DMS53 treated with DMSO at 0.1 percent for 48 hours (cell line): ENCODE results near the gene STARD3.
A peak's percentile ranks its signal among the peaks of the same experiment; 100 is the strongest.

Source experiments
- DNase-seq: peaks from one replicate; lab custom pipeline; 2025; ENCODE audit not compliant: unreplicated experiment; lab: John Stamatoyannopoulos, UW

Gene STARD3

DNA sequence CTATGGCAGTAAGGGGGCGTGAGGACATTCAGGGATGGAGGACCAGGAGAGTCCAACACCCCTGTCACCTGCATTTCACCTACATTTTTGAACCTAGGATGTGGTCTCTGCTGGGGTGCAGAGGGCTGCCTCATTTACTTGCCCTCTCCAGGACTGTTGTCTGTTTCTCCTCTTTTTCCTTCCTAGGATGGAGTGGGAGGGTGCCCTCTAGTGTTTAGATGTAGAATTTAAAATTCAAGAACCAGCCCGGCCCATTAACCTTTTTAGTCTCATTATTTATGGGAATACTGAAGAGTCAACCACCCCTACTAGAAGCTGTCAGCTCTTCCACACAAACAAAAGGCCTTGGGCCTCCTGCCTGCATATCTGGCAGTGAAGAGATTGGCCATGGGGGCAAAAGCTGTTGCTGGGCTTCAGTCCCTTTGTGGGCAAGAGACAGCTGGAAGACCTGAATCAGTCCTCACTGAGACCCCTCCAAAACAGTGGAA lies 2.5 kb upstream of the STARD3 start:
- peak; percentile 47 for DNase-seq

DNA sequence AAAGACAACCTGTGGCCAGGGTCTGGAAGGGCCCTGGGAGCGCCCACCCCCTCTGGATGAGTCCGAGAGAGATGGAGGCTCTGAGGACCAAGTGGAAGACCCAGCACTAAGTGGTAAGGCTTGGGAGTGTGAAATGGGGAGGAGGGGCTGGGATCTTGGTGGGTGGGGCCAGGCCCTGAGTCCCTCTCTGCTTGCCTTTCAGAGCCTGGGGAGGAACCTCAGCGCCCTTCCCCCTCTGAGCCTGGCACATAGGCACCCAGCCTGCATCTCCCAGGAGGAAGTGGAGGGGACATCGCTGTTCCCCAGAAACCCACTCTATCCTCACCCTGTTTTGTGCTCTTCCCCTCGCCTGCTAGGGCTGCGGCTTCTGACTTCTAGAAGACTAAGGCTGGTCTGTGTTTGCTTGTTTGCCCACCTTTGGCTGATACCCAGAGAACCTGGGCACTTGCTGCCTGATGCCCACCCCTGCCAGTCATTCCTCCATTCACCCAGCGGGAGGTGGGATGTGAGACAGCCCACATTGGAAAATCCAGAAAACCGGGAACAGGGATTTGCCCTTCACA lies 1.2 kb upstream of the STARD3 start:
- no peak for DNase-seq

DNA sequence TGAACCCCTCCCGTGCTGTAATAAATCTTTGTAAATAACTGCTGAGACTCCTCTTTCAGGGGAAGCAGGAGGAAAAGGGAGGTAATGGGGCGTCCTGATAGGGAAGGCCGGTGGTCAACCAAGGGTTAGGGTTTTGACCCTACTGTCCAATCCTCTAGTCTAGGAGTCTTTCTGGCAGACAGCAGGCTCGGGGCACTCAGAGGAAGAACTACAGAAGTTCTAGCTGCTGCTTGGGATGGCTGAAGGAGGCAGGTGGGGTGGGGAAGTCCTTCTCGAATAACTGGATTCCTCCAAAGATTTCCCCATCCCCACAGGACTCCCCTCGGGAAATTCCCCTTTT lies 387 bp upstream of the STARD3 start:
- no peak for DNase-seq

DNA sequence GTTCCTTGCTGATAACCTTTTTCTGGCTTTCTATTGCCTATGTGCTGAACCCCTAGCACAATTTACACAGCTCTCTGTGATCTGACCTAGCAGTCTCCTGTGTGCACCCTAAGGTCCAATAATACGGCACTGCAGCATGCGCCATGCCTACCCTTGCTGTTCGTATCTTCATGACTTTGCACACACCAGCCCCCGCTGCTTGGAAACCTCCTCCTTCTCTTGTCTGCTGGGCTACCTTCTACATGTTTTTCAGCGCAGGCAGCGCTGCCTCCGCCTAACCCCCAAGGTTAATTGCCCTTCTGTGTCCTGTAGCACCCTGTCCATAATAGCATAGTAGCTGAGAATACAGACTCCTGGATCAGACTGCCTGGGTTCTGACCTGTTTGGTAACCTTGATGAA lies 1.4 kb downstream of the STARD3 start:
- no peak for DNase-seq

DNA sequence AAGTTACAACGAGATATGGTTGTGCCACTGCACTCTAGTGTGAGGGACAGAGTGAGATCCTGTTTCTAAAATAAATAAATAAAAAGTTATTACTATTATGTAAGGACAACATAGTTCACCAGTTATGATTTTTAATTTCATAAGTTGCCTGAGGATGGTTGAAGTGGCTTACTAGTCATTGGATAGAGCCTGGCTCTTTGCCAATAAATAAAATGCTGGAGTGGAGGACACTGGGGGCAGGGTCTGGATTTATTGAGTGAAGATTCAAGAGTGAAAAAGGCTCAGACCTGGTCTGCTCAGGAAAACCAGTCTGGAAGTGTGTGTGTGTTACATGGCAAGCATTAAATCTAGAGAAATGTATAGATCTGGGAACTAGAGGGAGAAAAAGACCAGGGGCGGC lies 2.1 kb downstream of the STARD3 start:
- DNase-seq, result no peak

DNA sequence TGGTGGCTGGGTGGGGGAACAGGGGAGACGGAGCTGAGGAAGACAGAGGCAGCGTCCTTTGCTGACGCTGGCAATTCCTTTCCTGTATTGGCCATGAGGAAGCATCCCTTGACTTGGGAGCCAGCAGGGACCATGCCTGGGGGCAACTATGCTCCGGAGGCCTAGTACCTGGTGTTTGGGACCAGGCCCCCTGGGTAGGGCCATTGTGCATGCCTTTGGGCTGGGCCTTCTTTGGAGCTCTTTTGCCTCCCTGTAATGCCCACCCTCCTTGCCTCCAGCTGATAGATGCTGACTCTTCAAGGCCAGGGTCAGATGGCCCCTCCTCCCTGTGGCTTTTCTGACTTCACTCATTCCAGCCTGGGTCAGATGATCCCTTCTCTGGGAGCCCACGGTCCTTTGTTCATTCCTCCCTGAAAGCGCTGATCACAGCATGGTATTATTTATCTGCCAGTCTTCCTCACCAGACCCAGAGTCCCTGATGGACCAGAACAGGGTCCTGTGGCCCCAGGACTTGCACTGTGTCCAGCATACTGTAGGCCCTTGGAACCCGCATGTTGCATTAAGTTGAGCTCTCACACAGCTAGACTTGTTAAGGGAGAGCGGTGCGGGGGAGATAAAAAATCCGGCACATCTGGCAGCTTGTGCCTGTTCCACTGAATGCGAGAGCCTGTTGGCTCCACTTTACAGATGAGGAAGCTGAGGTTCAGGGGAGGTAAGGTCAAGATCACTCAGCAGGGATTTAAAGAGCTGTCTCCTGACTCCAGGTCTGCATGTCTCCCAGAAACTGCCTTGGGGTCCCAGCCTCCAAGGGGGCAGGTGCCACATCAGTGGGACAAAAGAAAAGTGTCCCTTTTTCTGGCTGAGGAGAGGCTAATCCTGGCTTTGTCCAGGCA lies 2.9 kb downstream of the STARD3 start:
- no peak for DNase-seq

DNA sequence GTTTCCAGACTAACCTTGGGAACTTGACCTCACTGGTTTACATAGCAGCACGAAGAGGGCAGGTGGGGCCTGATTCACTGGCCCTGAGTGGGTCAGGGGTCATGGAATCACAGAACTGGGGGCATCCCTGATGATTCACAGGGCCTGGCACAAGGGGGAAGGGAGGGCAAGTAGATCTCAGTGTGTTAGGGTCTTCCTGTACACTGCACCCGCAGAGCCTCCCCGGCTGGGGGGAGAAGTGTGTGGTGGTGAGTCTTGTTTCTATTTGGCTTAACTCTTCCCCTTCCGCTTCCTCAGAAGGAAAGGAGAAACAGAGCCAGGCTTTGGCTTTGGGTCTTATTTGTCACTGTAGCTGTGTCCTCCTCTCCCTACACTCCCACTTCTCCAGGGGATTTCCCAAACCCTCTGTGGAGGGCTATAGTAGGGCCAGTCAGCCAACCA lies 3.7 kb downstream of the STARD3 start:
- no peak for DNase-seq

DNA sequence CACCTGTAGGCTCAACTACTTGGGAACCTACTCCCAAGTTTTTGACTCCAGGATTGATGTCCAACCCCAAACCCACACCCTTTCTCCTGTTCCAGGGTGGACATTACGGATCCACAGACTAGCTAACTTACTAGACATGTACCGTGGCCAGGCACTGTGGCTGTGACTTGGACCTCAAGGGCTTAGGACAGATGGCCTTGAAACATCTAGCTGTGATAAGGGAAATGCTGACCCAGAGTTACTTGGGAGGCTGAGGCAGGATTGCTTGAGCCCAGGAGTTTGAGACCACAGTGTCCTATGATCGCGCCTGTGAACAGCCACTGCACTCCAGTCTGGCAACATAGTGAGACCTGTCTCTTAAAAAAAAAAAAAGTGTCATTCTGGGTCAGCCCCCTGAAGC lies 4.2 kb downstream of the STARD3 start:
- no peak for DNase-seq

DNA sequence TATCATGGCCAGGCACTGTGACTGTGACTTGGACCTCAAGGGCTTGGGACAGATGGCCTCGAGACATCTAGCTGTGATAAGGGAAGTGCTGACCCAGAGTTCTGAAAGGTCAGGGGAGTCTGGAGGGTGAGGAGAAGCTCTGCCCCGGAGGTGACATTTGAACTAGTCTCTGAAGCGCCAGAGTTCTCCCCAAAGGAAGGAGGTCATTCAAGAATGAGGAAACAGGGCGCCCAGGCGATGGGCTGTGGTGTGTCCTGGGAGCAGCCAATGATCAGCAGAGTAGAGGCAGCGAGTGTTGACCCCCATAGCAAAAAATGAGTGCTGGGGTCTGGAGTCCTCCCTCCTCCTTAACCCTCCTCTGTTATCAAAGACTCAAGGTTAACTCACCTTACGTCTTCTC lies 4.9 kb downstream of the STARD3 start:
- no peak for DNase-seq

DNA sequence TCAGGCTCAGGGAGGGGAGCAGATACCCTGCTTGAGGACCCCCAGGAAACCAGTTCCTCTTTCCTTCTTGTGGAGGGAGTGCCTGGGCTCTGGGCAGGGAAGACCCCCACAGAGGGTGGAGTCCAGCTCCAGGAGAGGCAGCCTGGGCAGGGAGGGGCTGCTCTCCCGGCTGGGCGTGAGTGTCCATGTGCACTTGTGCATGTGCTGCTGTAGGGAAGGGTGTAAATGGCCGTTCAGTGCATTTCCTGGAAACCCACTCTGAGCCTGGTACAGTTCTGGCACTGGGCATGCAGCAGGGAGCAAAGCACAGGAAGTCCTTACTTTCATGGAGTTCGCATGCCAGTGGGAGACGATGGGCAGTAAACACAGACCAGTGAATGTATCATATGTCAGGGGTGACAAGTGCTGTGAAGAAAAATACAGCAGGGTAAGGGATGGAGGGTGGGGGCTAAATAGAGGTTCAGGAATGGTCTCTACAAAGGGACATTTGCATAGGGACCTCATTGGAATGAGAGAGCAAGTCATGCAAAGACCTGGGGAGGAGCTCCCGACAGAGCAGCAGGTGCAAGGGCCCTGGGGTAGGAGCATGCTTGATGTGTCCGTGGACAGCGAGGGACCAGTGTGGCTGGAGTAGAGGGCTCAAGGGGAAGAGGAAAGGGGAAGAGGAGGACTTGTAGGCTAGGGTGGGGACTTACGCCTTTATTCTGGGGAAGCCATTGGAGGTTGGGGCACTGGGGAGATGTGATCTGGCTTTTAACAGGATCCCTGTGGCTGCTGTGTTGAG lies 5.5 kb downstream of the STARD3 start:
- DNase-seq, result no peak

DNA sequence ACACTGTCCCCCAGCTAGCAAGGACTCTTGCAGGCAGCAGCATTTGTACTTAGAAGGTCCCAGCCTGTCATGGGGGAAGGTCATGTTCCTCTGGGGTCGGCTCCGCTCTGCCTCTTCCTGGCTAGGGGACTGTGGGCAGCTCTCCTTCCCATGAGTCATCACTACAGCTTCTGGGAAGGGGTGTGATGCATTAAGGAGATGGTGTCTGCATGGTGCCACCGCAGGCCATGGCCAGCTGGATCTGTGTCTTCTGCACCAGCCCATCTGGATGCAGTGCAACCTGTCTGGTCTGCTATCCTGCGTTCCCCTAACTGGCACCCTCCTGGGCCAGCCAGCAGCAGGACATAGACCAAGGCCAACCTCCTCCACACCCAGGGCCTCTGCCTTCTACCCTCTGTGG lies 6.3 kb downstream of the STARD3 start:
- no peak for DNase-seq

DNA sequence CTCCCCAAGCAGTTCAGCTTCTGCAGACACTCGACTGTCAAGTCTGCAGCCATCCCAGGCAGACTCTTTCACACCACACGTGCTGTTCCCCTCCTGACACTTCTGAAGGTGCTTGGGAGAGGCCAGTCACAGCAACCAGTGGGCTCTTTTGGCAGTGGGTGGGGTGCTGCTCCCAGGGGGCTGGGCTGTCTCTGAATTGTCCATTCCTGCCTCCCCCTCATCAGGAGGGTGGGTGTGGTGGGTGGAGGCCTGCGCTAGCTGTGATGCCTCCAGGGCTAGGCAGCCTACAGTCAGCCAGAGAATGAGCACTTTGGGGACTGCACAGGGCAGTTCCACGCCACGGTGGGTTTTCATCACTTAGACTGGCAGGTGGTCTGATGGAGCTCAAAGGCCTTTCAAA lies 10.3 kb downstream of the STARD3 start:
- DNase-seq, result no peak

DNA sequence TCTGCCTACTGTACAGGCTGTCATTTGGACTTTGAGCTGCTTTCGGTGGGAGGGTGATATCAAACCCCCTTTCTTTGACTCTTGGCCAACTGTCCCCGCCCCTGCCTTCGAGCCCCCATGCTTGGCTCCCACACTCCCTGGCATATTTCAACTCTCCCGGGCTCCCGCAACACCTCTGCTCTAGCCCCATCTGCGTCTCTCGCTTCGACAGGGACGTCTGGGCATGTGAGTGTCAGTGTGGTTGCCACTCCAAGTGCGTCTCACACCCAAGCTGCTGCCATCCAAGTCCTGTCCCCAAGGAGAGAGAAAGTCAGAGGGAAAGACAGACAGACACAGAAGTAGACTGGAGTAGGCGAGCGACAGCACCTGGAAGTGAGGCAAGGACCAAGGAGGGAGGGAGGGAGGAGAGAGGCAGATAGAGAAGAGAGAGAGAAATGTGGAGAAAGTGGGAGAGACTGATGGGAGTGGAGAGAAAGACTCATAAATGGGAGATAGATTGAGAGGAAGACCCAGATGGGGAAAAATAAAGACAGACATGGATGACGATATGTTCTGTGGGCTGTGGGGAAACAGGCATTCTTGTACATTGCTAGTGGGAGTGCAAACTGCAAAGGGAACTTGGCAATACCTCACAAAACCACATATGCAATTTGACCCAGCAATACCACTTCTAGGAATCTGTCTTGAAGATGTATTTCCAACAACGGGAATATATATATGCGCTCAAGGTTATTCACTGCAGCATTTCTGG lies 11.8 kb downstream of the STARD3 start:
- no peak for DNase-seq

DNA sequence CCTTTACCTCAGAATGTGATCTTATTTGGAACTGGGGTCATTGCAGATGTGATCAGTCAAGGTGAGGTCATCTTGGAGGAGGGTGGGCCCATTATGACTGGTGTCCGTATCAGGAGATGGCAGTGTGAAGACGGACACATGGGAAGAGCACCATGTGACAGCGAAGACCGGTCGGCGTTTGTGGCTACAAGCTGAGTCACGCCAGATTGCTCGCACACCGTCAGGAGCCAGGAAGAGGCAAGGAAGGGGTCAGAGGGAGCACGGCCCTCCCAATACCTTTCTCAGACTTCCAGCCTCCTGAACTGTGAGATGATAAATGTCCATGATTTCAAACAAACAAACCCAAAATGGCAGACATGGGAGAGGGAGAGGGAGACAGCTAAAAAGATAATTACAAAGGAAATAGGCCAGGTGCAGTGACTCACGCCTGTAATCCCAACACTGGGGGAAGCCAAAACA lies 13.2 kb downstream of the STARD3 start:
- DNase-seq, result no peak

DNA sequence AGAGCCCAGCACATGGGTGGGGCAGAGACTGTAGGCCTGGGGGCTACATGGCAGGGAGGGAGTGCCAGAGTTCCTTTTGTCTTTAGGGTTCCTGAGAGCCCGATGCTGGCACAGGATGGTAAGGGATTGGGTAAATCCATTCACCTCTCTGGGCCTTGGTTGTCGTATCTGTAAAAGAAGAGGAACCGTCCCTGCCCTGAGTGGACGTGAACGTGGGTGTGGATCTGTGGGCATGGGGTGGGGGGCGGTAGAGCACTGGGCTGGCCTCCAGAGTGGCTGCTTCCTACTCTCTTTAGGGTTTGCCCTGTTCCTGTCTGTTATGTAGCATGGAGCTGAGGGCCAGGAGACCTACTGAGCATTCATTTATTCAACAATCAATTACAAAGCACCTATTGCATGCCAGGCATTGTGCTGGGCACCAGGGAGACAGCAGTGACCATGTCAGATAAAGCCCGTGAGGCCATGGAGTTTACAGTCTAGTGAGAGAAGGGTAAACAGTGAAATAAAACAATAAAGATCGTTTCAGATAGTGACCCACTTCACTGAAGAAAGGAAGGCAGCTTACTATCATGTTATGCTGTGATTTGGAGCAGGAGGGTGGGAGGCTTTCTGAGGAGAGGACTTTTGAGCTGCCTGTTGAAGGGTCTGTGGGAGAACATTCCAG lies 15.1 kb downstream of the STARD3 start:
- no peak for DNase-seq

DNA sequence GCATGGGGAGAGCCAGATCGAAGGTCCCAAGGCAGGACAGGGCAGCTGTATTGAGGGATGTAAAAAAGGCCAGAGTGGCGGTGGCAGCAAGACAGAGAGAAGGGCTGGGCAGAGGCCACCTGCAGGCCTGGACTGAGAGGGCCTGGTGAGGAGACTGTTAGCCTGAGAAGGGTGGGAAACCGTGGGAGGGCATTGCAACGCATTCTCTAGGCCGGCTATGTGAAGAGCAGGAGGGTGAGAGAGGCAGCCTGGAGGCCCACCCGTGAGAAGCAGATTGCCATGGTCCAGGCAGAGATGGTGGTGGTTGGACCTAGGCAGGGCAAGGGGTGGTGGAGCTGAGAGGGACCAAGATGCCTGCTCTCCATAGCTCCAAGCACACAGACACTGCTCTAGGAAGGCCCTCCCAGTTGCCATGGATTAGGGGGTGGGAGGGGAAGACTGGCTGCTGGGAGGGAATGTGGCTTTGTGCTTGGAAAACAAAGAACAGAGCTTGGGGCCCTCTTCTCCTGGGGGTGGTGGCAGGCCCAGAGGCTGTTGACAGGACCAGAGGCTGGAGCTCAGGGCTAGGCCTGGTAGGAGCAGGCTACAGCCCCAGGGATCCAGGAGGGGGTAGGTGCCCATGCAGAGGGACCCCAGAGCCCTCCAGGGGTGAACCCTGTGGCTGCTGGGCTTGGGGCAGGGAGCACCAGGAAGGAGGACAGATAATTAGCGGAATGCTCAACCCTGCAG lies 15.8 kb downstream of the STARD3 start:
- no peak for DNase-seq

DNA sequence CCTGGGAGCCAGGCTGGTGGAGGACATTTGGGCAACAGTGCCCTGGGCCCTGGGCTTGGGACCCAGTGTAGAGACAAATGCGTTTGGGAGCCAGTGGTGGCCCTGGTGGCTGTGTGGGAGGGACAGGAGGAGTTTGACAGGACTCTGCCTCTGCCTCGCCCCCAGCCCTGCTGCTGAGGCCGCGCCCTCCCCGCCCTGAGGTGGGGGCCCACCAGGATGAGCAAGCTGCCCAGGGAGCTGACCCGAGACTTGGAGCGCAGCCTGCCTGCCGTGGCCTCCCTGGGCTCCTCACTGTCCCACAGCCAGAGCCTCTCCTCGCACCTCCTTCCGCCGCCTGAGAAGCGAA lies 16.3 kb downstream of the STARD3 start:
- DNase-seq, result no peak

DNA sequence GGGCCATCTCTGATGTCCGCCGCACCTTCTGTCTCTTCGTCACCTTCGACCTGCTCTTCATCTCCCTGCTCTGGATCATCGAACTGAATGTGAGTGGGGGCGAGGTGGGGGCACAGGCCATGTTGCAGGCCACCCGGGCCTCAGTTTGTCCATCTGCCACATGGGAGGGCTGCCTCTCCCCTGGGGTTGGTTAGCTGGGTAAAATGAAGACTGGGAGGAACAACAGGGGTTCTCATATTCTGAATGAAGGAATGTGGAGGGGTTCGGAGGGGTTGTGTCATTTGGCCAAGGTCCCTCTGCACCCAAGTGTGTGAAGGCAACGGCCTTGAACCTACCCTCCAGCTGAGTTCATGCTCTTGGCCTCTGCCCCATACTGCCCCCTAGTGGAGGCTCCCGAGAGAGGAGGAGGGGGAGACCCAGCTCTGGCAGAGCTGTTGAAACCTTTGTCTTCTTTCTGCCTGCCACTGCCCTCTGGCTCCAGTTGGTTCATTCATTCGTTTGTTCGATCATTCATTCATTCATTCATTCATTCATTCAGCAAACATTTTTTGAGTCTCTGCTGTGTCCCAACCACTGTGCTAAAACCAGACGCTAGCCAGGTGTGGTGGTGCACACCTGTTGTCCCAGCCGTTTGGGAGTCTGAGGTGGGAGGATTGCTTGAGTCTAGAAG lies 16.9 kb downstream of the STARD3 start:
- peak; percentile 11 for DNase-seq

DNA sequence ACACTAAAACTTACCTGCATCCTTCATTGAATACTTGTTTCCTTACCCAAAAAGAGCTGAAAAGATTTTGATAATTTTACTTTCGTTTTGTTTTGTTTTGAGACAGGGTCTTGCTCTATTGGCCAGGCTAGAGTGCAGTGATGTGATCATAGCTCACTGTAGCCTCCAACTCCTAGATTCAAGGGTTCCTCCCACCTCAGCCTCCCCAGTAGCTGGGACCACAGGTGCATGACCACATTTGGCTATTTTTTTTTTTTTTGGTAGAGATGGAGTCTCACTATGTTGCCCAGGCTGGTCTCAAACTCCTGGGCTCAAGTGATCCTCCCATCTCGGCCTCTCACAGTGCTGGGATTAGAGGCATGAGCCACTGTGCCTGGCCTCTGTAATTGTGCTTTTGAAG lies 18.2 kb downstream of the STARD3 start:
- no peak for DNase-seq
